SKM-1 (cell line): ENCODE results near the gene SOX6.
"Not testable (repeated sequence)": the region's sequence is repeated elsewhere in the genome, so short reads cannot be mapped to it uniquely, and the experiment has no call there.

Experiments used
- DNase-seq: peaks from one replicate; lab custom pipeline; 2025; ENCODE audit not compliant: unreplicated experiment; lab: John Stamatoyannopoulos, UW

Gene SOX6

DNA sequence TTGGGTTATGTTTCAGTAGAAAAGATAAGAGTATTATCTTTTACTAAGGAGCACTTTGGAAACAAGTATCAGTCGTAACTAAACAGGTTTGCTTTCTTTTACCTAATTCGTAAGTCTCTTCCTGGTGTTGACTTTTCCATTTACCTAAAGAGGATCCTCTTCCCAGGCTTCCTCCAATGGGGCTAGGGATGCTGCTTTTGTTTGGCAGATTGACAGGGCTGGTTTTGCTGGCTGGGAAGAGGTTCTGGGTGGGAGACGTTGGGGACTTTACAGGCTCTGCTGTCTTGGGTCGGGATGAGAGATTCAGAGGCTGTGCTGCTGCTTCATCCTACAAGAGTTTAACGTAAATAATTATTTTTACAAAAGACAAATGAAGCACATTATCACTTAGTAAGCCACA is 306.7 kb downstream of the SOX6 start:
- no peak for DNase-seq

DNA sequence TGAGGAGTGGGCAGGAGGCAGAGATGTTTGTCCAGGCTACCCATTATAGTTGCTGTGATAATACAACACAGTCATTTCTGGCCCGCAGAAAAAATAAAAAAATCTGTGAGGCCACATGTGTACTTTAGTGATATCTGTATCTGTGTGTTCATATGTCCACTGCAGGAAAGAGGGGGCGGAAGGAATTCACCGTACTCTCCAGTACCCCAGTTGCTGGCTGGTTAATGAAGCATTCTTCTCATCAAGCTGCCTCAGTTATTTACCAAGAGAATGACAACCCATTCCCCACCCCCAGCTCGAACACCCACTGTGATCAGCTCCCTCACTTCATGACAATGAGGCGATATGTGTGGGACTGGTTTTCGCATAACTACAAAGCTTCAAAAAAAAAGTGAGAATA is 309.3 kb downstream of the SOX6 start:
- no peak for DNase-seq

DNA sequence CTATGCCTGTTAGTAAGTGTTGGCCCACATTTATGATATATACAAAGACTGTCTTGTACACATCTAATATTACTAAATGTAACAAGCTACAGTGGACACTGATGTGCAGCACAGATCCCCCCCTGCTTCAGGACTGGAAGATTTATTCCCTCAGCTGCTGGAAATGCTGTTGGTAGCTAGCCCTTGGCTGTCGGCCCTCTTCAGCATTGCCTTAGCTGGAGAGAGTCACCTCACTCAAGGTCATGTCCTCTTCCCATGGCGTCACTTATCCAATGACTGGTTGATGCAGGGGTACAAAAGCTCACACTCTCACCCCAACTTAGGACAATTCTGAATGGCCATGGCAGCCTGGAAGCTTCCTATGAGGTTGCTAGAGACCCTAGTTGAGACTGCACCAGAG is 312.7 kb downstream of the SOX6 start:
- DNase-seq, result no peak

DNA sequence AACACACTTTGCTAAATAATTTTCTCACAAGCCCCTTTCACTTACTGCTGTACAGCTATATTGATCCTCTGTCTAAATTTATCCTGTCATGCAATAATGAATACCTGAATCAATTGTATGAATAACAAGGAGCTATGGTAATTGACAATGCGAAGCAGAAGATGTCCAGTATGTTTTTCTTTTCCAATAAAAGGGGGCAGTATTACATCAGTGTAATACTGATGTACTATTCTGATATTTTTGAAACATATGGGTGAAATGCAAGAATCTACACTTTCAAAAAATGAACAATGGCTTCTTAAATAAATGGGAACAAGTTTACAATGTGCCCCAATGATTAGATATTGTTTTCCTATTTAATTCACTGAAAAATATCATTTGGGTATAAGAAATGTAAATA is 315.1 kb downstream of the SOX6 start:
- no peak for DNase-seq

DNA sequence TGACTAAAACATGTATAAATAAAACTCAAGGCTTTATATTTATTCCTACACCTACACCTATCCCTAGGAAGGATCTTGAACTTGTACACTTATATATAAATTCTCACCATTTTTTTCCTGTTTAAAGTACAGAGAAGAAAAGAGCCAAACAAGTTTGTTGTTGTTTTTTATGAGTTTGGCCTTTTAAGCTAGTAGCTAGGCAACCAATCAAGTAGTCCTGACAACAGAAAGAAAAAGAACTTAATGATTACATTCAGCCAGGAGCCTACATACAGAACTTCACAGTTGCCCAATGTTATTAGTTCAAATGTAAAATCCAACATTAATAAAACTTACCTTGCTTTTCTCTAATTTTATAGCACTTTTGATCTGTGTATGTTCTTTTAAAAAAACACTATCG is 316.2 kb downstream of the SOX6 start:
- DNase-seq, result no peak

DNA sequence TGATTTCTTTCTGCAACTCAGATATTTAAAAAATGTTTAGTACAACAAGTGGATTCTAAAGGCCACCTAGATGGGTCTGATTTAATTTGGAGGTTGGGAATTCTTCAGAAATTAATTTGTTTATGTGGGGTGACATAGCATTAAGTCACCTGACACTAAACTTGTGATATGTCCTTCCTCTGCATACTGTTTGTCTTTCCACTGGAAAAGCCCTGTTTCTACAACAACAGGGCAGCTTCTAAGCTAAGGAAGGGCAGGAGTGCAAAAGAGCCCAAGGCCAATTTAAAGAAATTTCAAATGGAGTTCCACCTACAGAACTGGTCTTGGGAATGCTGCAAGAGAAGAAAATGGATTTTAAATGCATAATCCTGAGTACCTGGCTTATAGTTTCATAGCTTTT is 319.2 kb downstream of the SOX6 start:
- DNase-seq, result no peak

DNA sequence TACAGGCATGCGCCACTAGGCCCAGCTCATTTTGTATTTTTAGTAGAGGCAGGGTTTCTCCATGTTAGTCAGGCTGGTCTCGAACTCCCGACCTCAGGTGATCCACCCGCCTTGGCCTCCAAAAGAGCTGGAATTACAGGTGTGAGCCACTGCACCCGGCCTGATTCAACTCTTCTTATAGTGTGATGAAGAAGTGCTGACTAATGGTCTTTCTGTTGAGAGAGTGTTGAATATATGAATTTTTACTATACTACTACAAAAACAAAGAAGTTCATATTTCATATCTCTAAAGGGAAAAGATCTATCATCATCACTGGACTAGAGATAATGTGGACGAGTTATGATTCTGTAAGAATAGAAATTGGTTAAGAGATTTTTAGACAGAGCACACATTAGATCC is 320.1 kb downstream of the SOX6 start:
- DNase-seq, result no peak

DNA sequence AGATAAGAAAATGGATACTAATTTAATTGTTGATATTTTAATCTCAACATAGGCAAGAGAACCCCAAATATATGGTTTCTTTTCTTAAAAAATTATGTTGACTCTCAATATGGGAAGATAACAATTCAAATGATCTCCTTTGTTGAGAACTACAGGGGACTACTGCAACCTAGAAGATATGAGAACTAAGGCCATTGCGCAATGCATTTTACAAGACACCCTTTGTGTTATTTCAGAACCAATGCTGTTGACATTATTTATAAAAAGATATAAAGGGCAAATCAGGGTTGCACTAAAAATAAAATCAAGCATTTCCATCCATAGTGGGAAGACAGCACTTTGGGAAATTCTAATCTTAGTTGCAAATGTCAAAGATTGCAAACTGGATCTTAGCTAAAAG is 322.3 kb downstream of the SOX6 start:
- no peak for DNase-seq

DNA sequence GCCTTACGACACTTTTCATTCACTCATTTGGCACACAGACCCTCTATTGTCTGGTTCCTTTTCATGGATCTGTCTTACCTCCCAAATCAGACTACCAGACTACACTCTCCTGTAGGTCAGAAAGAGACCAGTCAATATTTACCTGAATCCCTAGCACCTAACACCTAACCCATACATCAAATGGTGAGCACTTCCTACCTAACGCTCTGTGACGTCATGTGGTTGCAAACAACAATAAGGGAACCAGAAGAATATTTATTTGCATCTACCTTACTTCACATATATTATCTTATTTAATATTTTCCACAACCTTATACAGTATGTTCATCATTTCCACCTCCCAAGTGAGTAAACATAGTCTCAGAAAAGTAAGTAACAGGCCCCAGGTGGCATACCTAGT is 323.4 kb downstream of the SOX6 start:
- DNase-seq, result no peak

DNA sequence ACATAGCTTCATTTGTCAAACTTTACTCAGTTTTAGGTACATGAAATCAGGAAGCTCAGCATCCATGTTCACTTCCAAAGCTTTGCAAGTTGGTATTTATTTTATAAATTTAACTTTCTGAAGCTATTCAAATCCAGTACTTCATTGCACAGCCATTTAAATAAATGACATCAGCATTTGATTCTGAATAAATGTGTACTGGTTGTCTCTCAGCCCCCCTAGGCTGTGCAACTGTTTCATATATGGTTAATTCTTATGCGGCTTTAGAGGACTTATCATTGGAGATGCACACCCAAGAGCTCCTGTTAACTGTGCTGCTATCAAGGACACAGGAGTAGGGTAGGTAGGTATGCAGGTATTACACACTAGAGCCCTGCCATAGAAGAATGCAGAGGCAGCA is 325.1 kb downstream of the SOX6 start:
- DNase-seq, result no peak

DNA sequence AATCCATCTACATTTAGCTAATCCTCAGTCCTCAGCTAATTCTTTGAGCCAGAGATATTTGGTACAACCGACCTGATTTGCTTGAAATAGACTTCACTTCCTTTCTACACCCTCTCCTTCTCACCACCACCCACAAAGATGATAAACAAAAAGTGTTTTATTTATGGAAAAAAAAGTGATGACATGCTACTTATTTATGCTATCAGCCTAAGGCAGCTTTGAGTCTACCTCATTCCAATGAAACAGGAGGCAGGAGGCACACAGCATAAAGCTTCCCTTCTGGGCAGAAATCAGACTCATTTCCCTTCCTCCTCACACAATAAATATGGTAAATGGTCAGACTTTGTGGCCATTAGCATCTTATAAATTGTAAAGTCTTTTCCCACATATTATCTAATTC is 325.7 kb downstream of the SOX6 start:
- DNase-seq, result no peak

DNA sequence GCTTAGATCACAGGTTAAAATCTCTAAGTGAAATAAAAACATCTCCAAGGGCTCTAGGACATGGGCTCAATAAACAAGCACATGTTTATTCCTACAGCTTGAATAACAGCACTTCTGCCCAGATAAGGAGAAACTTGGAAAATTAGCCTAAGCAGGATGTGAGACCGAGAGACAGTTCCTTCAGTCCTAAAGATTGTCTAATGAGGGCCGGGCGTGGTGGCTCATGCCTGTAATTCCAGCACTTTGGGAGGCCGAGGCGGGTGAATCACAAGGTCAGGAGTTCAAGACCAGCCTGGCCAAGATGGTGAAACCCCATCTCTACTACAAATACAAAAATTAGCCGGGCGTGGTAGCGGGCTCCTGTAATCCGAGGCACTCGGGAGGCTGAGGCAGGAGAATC is 327.2 kb downstream of the SOX6 start:
- not testable (repeated sequence) for DNase-seq

DNA sequence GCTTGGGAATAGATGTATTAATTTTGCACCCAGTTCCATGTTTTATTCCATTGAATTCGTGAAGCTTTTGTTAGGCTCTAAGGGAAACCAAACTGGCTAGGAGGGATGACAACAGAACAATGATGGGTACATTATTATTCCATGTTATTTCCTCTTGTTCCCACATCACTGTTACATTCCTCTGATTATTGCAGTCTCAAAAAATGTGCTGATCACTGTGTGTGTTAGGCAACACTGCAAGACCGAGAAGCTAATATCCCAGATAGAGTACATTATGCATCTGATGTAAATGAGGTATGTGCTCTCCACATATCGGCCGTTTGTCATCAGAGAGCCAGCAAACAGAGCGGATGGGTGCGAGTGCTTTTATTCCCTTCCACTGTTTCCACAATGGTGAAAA is 327.9 kb downstream of the SOX6 start:
- DNase-seq, result no peak

DNA sequence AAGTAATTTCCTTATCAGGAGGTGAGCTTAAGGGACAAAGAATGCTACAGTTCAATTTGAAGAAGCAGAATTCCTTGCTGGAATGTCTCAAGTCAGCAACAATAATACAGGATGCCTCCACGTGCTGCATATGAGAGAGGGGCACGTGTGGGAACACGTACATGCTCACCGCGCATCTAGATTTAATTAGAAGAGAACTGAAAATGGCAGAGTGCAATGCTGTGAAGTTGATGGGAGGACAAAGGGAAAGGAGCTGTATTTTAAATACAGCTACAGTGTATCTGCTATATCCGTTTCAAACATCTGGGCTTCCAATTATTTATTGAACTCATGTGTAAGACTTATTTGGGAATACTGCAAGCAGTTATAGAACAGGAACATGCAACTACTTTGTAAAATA is 328.7 kb downstream of the SOX6 start:
- DNase-seq, result no peak

DNA sequence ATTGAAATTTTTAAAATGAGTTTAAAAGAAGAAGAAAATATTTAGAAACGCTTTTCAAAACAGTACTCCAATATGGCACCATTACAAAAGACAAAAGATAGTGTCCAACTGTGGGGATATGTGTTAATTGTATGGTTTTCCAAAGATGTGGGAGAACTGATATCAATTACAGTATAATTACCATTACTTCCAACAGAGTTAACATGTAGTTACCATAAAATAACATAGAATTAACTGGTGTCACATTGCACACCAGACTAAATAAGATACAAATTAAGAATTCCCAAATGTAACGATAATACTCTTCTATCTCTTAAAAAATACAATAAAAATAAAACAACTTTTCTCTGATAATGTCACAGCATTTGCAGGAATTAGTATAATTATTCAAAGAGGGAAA is 329.5 kb downstream of the SOX6 start:
- DNase-seq, result no peak

DNA sequence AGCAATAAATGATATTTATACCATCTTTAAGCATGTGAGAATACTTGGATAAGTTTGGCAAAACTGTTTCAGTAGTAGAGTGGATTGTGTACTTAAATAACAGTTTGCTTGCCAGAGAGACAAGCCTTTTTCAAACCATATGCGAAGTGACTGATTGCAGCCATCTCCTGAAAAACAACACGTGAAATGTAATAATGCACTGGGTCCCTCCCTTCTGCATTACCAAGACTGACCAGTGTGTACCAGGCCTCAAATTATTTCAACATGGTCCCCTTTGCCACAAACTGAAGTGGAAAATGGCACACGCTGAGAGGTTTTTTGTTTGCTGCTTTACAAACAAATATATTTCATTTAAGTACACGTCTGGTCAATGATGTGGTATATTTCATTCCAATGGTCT is 337.4 kb downstream of the SOX6 start:
- no peak for DNase-seq

DNA sequence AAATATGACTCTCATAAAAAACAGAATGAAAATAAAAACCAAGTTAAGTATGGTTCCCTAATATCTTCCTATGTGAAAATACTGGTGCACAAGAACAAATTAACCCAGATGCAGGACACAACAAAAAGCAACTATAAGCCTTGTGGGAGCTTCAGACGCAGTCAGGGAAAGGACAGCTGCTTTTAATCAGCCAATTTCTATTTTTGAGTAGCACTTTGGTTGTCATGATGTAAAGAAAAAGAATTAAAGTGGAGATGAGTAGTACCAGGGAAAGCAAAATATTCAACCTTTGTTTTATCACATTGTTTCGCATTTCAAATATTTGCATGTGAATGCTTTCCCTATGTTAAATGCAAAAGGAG is 339.9 kb downstream of the SOX6 start:
- DNase-seq, result no peak

DNA sequence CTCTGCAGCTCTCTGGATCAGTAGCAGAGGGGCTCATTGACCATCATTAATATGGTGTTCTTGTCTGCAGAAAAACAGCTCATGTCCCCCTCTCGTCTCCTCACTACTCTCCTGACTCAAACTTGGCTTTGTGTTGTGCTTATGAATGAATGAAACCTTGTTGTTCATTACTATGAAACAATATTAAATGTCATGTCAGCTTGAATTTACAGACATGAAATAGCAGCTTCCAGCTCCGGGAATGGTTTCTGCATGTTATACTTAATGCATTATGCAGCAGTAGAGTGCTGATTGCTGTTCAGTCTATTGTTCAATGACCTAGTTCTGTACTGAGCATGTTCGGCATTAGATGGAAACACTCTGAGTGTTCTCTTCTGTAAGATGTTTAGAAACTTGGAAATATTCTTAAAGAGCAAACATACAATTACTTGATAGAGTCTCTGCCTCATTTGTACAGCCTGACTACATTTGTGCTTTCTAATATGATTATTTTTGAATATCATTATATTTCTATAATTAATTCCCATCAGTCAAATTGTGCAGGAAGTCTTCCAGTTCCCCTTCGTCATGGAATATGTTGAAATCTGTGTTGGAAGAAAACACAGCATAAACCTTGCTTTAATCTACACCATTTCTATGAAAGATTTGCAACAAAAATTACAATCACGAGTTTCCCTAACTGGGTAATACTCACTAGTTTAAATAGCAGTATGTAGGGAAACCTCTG is 340.4 kb downstream of the SOX6 start:
- DNase-seq, result no peak

DNA sequence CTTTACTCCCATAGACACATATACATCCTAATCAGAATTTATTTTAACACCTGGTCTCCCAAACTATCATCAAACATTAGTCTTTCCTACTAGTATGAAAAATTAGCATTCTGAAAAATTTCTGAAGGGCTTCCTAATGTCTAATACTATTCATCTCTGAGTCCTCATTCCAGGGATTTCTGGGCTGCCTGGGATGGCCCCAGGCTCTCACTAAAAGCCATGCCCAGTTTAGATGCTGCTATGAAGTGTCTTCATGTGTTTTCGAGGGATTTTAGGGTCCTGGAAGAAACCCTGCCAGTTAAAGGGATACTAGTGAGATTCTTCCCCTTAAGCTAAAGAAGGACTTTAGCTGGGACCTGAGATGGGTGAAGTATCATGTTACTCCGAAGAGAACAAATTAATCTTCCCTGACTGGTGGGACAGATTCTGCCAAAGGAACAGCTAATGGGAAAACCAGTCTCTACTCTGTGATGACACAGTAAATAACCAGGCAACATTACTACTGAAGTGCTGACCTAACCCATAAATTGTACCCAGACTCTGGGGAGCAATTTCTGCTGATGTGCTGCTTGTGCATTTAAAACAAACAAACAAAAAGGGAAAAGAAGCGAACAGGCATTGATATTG is 342.6 kb downstream of the SOX6 start:
- no peak for DNase-seq

DNA sequence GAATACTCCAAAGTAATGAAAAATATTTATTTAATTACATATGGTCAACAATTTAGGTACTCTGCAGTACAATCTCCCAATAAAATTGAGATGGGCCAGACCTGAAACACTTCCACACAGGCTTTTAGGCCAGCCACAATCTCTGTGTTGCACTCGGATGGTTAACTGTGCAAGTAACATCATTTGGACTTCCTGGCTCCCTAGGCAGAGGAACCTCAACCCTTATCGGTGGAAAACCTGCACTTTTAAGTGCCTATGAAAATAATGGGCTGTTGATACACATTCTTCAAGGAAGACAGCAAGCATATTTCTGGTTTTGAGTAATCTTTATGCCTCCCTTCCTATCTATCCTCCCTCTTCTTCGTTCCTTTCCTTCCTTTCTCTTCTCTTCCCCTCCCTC is 343.1 kb downstream of the SOX6 start:
- DNase-seq, result no peak

DNA sequence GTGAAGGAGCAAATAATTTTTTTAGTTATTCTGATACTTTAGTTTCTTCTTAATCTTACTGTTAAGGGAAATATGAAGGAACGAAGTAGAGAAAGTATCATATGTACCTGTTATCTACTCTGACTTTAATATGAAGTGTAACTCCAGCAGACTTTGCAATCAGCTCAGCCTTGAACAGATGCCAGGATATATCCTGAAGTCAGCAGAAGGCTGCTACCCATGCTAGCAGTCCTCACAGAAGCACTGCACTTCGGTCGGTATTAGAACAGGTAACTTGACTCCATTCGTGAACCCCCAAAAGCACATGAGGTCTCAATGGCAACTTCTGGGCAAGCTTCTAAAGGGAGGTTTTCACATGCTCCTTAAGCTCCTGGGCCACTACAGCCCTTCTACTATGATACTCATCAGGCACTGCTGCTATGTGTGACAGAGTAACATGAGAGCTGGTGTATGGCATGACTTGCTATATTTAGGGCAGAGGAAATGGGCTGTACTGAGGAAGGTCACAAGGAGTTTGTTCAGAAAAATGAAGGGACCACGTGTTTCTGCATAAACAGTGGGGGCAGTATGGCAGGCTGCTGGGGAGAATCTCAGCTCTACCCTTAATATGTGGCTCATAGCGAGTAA is 344.1 kb downstream of the SOX6 start:
- DNase-seq, result no peak

DNA sequence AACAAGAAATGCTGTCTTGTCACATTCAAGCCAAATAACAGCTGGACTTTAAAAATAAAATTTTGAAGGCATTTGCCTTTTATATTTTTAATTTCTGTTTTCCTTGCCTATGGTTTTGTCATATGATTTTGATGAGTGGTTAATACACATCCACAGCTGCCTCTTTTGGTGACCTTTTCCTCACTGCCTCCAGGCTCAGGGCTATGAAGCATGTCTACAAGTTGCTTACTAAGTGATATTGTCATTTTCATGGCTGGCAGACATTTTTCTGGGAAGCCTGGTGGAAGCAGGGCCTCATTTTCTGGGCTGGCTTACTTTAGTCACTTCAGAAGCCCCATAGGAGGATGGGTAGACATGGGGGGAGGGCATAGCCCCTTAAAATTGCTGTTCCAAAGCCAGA is 344.9 kb downstream of the SOX6 start:
- DNase-seq, result no peak

DNA sequence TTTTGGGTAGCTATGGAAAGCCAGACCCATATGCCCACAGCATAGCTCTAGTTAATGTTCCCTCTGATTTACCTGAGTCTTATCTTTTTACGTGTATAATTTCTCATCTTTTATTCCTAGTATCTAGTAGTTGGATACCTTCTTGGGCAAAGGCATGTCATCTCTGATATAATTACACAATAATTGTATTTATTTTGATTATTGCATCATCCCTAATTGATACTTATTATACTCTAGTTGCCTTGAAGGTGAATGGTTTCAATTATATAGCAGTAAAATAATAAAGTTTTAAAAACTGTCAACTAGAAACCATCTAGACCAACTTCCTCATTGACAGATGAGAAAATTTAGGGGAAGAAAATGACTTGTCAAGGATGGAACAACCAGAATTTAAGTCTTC is 347.3 kb downstream of the SOX6 start:
- no peak for DNase-seq
